ENCODE results near the gene WWOX. TPM values are rescaled to one million over a fixed set of nuclear protein-coding genes. Genes with fewer than 3 reads are reported as not detected.

Gene WWOX
- total RNA-seq, 1 experiment from 2014 or later: 15.6 TPM

DNA sequence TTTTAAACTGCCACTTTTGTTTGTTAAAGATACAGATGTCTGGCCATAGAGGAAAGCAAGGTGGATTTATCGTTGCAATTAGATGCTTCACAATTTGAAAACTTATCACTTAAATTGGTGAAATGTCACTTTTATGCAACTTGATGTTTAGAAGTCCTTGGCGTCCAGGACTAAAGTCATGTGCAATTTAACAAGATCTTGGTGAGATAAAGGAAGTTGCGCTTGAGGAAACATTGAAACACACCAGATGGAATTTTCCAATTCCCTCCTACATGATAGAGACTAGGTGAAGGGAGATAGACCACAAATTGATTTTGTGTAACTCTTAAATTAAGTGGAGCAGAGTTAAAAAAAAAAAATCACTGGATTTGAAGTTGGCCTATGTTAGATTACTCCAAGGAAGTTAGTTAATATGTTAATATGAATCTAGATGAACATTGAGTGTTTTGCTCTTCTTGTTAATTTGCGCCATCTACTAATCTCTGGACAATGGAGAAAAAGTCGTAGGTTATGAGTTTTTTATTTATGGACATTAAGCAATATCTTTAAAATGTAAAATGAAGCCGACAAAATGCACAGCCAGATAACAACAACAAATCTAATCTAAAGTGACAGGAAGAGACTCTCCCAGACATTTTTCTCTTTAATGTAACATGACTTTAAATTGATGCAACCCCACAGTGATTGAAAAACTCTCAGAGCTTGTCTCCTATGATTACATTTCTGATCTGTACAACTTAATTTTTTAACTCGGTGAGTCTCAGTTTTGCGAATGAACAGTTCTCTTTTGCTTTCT lies 119.6 kb downstream of the WWOX start:
- H4K20me1 ChIP-seq (ENCODE audit: control insufficient read depth, insufficient read depth, insufficient read length): no peaks in the 10 kb centered on the region
- Mint-ChIP-seq H3K9me3 (no peaks in the 10 kb centered on the region), H3K4me1 (peaks cover 3 to 11% of the 10 kb centered on the region in 2 experiments; a peak in 2 of 4 replicates), H3K27ac (no peak overlapping the region), H3K36me3 (ENCODE audit: insufficient read depth in 1 of 3, low read depth in 3 of 3) (no peaks in the 10 kb centered on the region), H3K27me3 (ENCODE audit: low read depth) (no peaks in the 10 kb centered on the region), H3K4me3 (no peak overlapping the region)
- no peak overlapping the region for H3K23ac ChIP-seq (ENCODE audit: insufficient read length, low read depth, low read length)
- H4K91ac ChIP-seq (ENCODE audit: insufficient read length, low read depth, low read length): no peak overlapping the region
- no peak overlapping the region for H3K18ac ChIP-seq (ENCODE audit: insufficient read length, low read depth, low read length)
- H3T11ph ChIP-seq (ENCODE audit: low read length): no peak overlapping the region
- no peak overlapping the region for H3K27ac ChIP-seq (ENCODE audit: insufficient read length, low read depth, low read length)
- no peak overlapping the region for H4K5ac ChIP-seq (ENCODE audit: insufficient read length, low read depth, low read length)
- H3K56ac ChIP-seq (ENCODE audit: insufficient read length, low read depth, low read length): no peak overlapping the region
- no peak overlapping the region for H3K4ac ChIP-seq (ENCODE audit: low read depth, low read length)
- no peak for TF ChIP-seq CTCF (conservative IDR thresholded peaks at IDR 0.05)
- no peak overlapping the region for H2AFZ ChIP-seq (ENCODE audit: low read length)
- no peak overlapping the region for H2BK12ac ChIP-seq (ENCODE audit: insufficient read length, low read depth, low read length)
- no peak for DNase-seq
- no peak overlapping the region for H3K9ac ChIP-seq (ENCODE audit: extremely low read depth, insufficient read length, low read length)
- no CpG with 5 or more reads among the region's 8 CpGs for WGBS (ENCODE audit: extremely low coverage, insufficient read length, low lambda C conversion rate)
- H2AK5ac ChIP-seq (ENCODE audit: insufficient read length, low read length): no peak overlapping the region
- H3K79me1 ChIP-seq (ENCODE audit: insufficient read depth, low read depth, low read length, poor library complexity, severe bottlenecking): no peaks in the 10 kb centered on the region
- H3K4me2 ChIP-seq (ENCODE audit: insufficient read depth, insufficient read length, low read length): no peak overlapping the region
- H2BK5ac ChIP-seq (ENCODE audit: insufficient read length, low read length): no peak overlapping the region
- no peaks in the 10 kb centered on the region for H3K23me2 ChIP-seq (ENCODE audit: insufficient read length, low read depth, low read length, poor library complexity, severe bottlenecking)
- no peak overlapping the region for H4K8ac ChIP-seq (replicated peaks; ENCODE audit: insufficient read length, low read depth, low read length)
- H2BK20ac ChIP-seq (ENCODE audit: low read depth, low read length, poor library complexity, severe bottlenecking): no peak overlapping the region
- no peak overlapping the region for H2BK15ac ChIP-seq (ENCODE audit: low read depth, low read length)
- no peaks in the 10 kb centered on the region for H3K9me3 ChIP-seq (ENCODE audit: control insufficient read depth, low read depth, low read length)
- no peak overlapping the region for H3K14ac ChIP-seq (ENCODE audit: insufficient read depth, low read length)
- no peaks in the 10 kb centered on the region for H3K79me2 ChIP-seq (ENCODE audit: insufficient read depth, low read length)
- H3K4me1 ChIP-seq (ENCODE audit: insufficient read depth, low read length): no peaks in the 10 kb centered on the region
- H2BK120ac ChIP-seq (ENCODE audit: low read depth, low read length, poor library complexity, severe bottlenecking): no peak overlapping the region
- no peaks in the 10 kb centered on the region for H3K27me3 ChIP-seq (ENCODE audit: insufficient read depth, low read length)
